Prostate gland (tissue), 2 donors: Measurements from ENCODE around the gene ZNF594. TPM values are rescaled to one million over a fixed set of nuclear protein-coding genes. Genes with fewer than 3 reads are reported as not detected.
"Not testable (repeated sequence)": the region's sequence is repeated elsewhere in the genome, so short reads cannot be mapped to it uniquely, and the experiment has no call there.

Experiments
- DNase-seq: peaks from one replicate; pipeline ENCODE4 v3.0.0-alpha.2; 2019; ENCODE audit warnings: low spot score
- H3K27ac ChIP-seq, 2 donors: fragments of 200-600 bp; sonication (generic); 2 replicates each; pipeline ENCODE4 v1.5.1; 2017 to 2019
- H3K27me3 ChIP-seq: fragments of 200-600 bp; sonication (generic); replicated peaks from 2 replicates; pipeline ENCODE4 v1.5.1; 2019; ENCODE audit not compliant: insufficient read depth
- H3K36me3 ChIP-seq, 2 donors: fragments of 200-600 bp; sonication (generic); 1 replicate in 1 of 2; 2 replicates in 1 of 2; pipeline versions ENCODE4 v1.5.1 to v1.8.1; 2017 to 2019
- H3K4me1 ChIP-seq: fragments of 200-600 bp; sonication (generic); replicated peaks from 2 replicates; pipeline ENCODE4 v1.5.1; 2019
- H3K4me3 ChIP-seq, 2 donors: fragments of 200-600 bp; sonication (generic); 2 replicates each; pipeline ENCODE4 v1.5.1; 2017 to 2019
- H3K9me3 ChIP-seq: fragments of 200-600 bp; sonication (generic); 2 replicates; pipeline ENCODE4 v1.5.1; 2017
- CTCF ChIP-seq, 4 experiments: fragments of 200-600 bp in 2 of 4; fragments of 450-650 bp in 2 of 4; sonication (generic) in 2 of 4; IDR thresholded peaks; 1 replicate in 3 of 4; 2 replicates in 1 of 4; pipeline ENCODE4 v1.5.1; 2016 to 2019; ENCODE audit warnings: antibody characterized with exemption in 4 of 4, mild to moderate bottlenecking in 2 of 4, moderate library complexity in 2 of 4
- POLR2A ChIP-seq: fragments of 450-650 bp; IDR thresholded peaks from one replicate; pipeline ENCODE4 v1.6.1; 2016; ENCODE audit warnings: antibody characterized with exemption, mild to moderate bottlenecking
- POLR2AphosphoS5 ChIP-seq: sonication (generic); formaldehyde crosslinking; IDR thresholded peaks from one replicate; pipeline ENCODE4 v1.6.1; 2017; ENCODE audit warnings: antibody characterized with exemption
- WGBS: methylation state at CpG from one replicate; pipeline ENCODE4 v1.1.5; 2018; 5-methylcytosine and 5-hydroxymethylcytosine counted together
- intact Hi-C: fragments of 100-400 bp; cut with DNase I; formaldehyde crosslinking; loops from one replicate; pipeline ENCODE4 v1.14.2; 2022
- total RNA-seq, 2 donors: library from RNA; depleted of rRNA; stranded (reverse); fragments of >200 nt; gene quantifications; one replicate each; pipeline ENCODE4 v1.1.0, GENCODE V29; 2016

ZNF594 gene
- total RNA-seq, 2 donors from 2014 or later: 20.3 to 33.2 TPM

- Histone ChIP-seq H3K36me3 (no peaks in the 10 kb centered on the region), H3K4me1 (no peaks in the 10 kb centered on the region), H3K9me3 (peaks cover 18% of the 10 kb centered on the region), H3K4me3 (no peak overlapping the region), H3K27me3 (no peaks in the 10 kb centered on the region), H3K27ac (no peak overlapping the region)
- no peak for DNase-seq
- intact Hi-C loops: no loop called here
- 88% methylated on average over 6 of the region's 6 CpGs for WGBS
- no peak for TF ChIP-seq POLR2A
- TF ChIP-seq POLR2AphosphoS5: no peak
Observed at GRCh38 chr17:5182597-5183409, 8.9 kb downstream of the ZNF594 start.

- intact Hi-C loops: no loop called here
- 95% methylated on average over 10 of the region's 10 CpGs for WGBS
- Histone ChIP-seq H3K9me3 (peaks cover 18% of the 10 kb centered on the region), H3K36me3 (no peaks in the 10 kb centered on the region), H3K4me3 (no peak overlapping the region), H3K27ac (no peak overlapping the region), H3K27me3 (no peaks in the 10 kb centered on the region), H3K4me1 (no peaks in the 10 kb centered on the region)
- TF ChIP-seq CTCF (IDR thresholded peaks at IDR 0.05) (no peak), POLR2AphosphoS5 (no peak), POLR2A (no peak)
- DNase-seq: no peak
Observed at GRCh38 chr17:5181509-5182305, 10.0 kb downstream of the ZNF594 start.

- no peaks in the 10 kb centered on the region for H3K36me3 ChIP-seq
- no peak for DNase-seq
- H3K4me3 ChIP-seq: no peak overlapping the region
- no peaks in the 10 kb centered on the region for H3K27me3 ChIP-seq
- intact Hi-C loops: no loop called here
- H3K27ac ChIP-seq: no peak overlapping the region
- H3K4me1 ChIP-seq: no peaks in the 10 kb centered on the region
- peaks cover 18% of the 10 kb centered on the region for H3K9me3 ChIP-seq
- whole genome bisulfite sequencing: 96% methylated on average over 12 of the region's 12 CpGs
- TF ChIP-seq CTCF (IDR thresholded peaks at IDR 0.05) (no peak), POLR2A (no peak), POLR2AphosphoS5 (no peak)
Observed at GRCh38 chr17:5179003-5179402, 12.7 kb downstream of the ZNF594 start.

- DNase-seq, H3K36me3 ChIP-seq, H3K4me1 ChIP-seq, H3K9me3 ChIP-seq, H3K27ac ChIP-seq, intact Hi-C loops, H3K4me3 ChIP-seq, H3K27me3 ChIP-seq: not testable (repeated sequence)
- WGBS: 92% methylated on average over 7 of the region's 7 CpGs
Observed at GRCh38 chr17:5175027-5175426, 16.6 kb downstream of the ZNF594 start.

GRCh38 chr17:5165791-5166564 is 25.7 kb downstream of the ZNF594 start:
- H3K27me3 ChIP-seq, H3K9me3 ChIP-seq, H3K27ac ChIP-seq, DNase-seq, intact Hi-C loops, H3K4me3 ChIP-seq, H3K36me3 ChIP-seq, H3K4me1 ChIP-seq: not testable (repeated sequence)
- peak; percentile 14 for TF ChIP-seq POLR2AphosphoS5
- WGBS: 37% methylated on average over 7 of the region's 7 CpGs

- Histone ChIP-seq H3K36me3 (no peaks in the 10 kb centered on the region), H3K4me1 (no peaks in the 10 kb centered on the region), H3K9me3 (no peaks in the 10 kb centered on the region), H3K27ac (no peak overlapping the region), H3K4me3 (no peak overlapping the region), H3K27me3 (no peaks in the 10 kb centered on the region)
- TF ChIP-seq CTCF (IDR thresholded peaks at IDR 0.05) (no peak), POLR2A (no peak), POLR2AphosphoS5 (no peak)
- 77% methylated on average over 6 of the region's 6 CpGs for WGBS
- intact Hi-C loops: no loop called here
- DNase-seq: no peak
Observed at GRCh38 chr17:5164436-5164835, 27.2 kb downstream of the ZNF594 start.

GRCh38 chr17:5161793-5162192 is 29.9 kb downstream of the ZNF594 start:
- H3K4me1 ChIP-seq, H3K27me3 ChIP-seq, H3K36me3 ChIP-seq, H3K9me3 ChIP-seq, H3K27ac ChIP-seq, DNase-seq, intact Hi-C loops, H3K4me3 ChIP-seq: not testable (repeated sequence)
- 78% methylated on average over 3 of the region's 3 CpGs for WGBS

GRCh38 chr17:5160702-5161101 is 31.0 kb downstream of the ZNF594 start:
- H3K4me3 ChIP-seq, H3K4me1 ChIP-seq, intact Hi-C loops, H3K27me3 ChIP-seq, H3K9me3 ChIP-seq, H3K36me3 ChIP-seq, H3K27ac ChIP-seq, DNase-seq: not testable (repeated sequence)
- 100% methylated on average over 1 of the region's 1 CpG for WGBS
